Esophagus muscularis mucosa (tissue), 2 donors: ENCODE data around the gene PIGT.

Source experiments
- POLR2A ChIP-seq: fragments of 450-650 bp; IDR thresholded peaks from one replicate; pipeline ENCODE4 v1.6.1; 2017; ENCODE audit warnings: antibody characterized with exemption, moderate library complexity, mild to moderate bottlenecking, low read depth
- POLR2AphosphoS5 ChIP-seq, 2 donors: sonication (generic); formaldehyde crosslinking; IDR thresholded peaks; one replicate each; pipeline ENCODE4 v1.6.1; 2017; ENCODE audit warnings: antibody characterized with exemption in 2 of 2

GRCh38 chr20:45433976-45434375 is 18.0 kb downstream of the PIGT start:
- TF ChIP-seq POLR2A (no peak), POLR2AphosphoS5 (IDR thresholded peaks at IDR 0.05) (no peak)
